ENCODE data around the gene TXNL4A. TPM values are rescaled to one million over a fixed set of nuclear protein-coding genes. Genes with fewer than 3 reads are reported as not detected.

TXNL4A gene
- total RNA-seq, 6 experiments from 2014 or later = 168 to 187 (median 174) TPM

DNA sequence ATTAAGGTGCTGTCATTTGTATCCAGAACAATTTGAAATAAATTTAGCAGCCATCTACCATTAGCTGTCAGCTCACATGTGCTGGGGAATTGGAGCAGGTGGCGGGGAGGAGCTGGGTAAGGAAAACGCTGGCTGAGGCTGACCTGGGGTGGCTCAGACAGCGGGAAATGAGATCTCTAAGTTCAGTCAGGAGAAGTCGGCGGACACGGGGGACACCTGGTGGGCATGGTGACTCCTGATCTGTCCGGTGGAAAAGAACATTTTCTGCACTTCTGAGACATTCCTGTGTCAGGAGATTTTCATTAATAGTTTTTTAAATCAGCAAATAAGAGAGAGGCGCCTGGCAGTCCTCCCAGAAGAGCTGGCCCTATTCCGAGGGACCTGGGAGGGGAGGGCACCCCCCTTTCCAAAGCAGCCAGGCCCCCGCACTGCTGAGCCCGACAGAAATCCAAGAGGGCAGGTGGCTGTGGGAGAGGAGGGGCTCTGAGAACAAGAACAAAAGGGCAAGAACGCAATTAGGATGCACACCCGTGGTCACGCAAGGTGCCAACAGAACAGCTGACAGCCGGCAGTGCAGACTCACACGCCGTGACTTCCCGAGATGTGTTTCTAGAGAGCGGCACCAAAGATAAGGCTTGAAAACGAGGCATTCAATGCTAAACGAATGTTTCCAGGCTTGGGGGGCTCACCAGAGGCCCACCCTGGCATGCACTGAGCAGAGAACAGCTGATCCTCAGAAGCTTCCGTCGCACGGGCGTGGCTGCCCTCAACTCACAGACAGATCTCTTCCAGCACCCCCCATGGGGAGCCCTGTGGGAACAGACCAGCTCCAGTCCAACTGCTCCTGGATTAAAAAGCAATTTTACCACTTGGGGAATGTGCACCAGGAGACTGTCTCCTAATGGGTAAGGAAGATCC lies 63.3 kb downstream of the TXNL4A start:
- Mint-ChIP-seq H3K27me3 (ENCODE audit: insufficient read depth) (no peaks in the 10 kb centered on the region), H3K36me3 (ENCODE audit: low read depth) (peaks cover 48% of the 10 kb centered on the region), H3K27ac (no peak overlapping the region), H3K9me3 (peaks cover 20% of the 10 kb centered on the region), H3K4me1 (ENCODE audit: low read depth) (no peaks in the 10 kb centered on the region), H3K4me3 (no peak overlapping the region)
- DNase-seq = no peak
- TF ChIP-seq, protein P1, sequence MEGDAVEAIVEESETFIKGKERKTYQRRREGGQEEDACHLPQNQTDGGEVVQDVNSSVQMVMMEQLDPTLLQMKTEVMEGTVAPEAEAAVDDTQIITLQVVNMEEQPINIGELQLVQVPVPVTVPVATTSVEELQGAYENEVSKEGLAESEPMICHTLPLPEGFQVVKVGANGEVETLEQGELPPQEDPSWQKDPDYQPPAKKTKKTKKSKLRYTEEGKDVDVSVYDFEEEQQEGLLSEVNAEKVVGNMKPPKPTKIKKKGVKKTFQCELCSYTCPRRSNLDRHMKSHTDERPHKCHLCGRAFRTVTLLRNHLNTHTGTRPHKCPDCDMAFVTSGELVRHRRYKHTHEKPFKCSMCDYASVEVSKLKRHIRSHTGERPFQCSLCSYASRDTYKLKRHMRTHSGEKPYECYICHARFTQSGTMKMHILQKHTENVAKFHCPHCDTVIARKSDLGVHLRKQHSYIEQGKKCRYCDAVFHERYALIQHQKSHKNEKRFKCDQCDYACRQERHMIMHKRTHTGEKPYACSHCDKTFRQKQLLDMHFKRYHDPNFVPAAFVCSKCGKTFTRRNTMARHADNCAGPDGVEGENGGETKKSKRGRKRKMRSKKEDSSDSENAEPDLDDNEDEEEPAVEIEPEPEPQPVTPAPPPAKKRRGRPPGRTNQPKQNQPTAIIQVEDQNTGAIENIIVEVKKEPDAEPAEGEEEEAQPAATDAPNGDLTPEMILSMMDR (IDR thresholded peaks at IDR 0.05) = no peak

DNA sequence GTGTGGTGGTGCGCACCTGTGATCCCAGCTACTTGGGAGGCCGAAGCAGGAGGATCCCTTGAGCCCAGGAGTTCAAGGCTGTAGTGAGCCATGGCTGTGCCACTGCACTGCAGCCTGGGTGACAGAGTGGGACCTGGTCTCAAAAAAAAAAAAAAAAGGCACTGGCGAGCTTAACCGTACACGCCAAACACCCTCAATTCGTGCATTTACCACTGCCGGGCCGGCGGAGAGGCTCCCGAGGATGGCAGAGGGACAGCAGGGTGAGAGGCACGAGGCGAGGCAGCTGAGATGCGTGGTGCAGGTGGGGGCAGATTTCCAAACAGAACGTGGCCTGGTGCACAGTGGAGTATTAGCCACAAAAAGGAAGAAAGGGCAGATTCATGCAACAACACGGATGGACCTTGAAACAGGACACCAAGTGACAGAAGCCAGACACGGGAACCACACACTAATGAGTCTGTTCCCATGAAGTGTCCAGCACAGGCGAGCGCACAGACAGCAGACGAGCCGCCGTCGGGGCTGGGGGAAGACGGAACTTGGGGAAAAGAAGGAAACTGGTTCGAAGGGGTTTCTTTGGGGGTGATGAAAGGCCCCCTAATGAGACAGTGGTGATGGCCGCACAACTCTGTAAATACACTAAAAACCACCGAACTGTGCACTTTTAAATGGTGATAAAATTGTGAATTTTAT lies 64.3 kb downstream of the TXNL4A start:
- peaks cover 9% of the 10 kb centered on the region for H3K9me3 Mint-ChIP-seq
- DNase-seq = no peak
- H3K27me3 Mint-ChIP-seq (ENCODE audit: insufficient read depth) = no peaks in the 10 kb centered on the region
- TF ChIP-seq, protein P1 (IDR thresholded peaks at IDR 0.05) = no peak
- no peak overlapping the region for H3K27ac Mint-ChIP-seq
- H3K4me1 Mint-ChIP-seq (ENCODE audit: low read depth) = no peaks in the 10 kb centered on the region
- no peak overlapping the region for H3K4me3 Mint-ChIP-seq
- peaks cover 41% of the 10 kb centered on the region for H3K36me3 Mint-ChIP-seq (ENCODE audit: low read depth)

DNA sequence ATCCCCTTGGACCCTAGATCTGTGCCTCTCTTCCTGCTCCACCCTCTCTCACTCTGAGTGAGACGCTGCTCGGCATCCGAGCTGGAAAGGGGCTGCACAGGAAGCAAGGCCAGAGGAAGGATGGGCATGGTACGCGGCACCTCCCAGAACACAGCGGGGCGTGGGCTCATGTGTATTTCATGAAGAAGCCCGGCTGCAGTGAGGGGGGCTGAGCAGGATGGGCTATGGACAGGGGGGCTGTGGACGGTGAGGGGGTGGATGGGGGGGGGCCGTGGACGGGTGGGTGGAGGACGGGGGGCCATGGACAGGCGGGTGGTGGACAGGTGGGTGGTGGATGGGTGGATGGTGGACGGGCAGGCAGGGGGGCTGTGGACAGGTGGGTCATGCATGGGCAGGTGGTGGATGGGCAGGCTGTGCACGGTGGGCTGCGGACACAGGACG lies 65.4 kb downstream of the TXNL4A start:
- TF ChIP-seq, protein P1 (IDR thresholded peaks at IDR 0.05) = no peak
- no peak overlapping the region for H3K4me3 Mint-ChIP-seq
- no peak for DNase-seq

DNA sequence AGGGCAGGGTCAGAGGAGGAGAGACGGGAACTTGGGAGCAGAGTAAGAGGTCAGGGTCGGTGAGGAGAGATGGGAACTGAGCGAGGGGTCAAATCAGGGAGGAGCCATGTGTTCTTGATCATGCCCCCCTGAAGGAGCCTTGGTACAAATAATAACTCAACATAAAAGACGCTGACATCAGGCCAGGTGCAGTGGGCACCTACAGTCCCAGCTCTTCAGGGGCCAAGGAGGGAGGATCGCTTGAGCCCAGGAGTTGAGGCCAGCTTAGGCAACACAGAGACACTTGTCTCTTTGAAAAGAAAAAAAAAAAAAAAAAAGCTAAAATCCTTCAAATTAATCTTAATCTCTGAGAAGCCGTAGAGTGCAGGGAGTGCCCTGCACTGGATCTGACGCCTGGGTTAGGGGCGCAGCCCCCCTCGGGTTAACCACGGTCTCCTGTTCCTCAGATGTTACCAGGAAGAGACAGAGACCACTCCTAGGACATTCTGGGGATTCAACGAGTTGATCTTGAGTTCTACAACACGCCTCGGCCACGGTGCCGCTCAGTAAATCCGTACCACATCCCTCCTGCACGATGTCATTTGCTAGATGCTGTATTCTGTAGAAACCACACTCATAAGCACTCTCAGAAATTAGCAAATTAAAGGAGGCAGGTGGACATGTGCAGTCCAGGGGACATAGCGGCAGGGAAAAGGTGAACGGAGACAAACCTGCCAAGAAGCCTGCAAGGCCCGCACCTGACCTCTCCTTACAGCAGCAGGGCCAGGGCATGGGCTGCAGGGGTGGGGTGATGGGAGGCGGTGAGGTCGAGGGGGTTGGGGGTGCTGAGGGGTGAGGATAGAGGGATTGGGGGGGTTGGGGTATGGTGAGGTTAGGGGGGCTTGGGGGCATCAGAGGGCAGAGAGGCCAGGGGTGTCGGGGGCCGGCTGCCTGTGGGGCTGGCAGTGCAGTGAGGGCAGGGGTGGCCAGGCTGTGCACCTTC lies 66.1 kb downstream of the TXNL4A start:
- Mint-ChIP-seq H3K27me3 (ENCODE audit: insufficient read depth) (no peaks in the 10 kb centered on the region), H3K4me1 (ENCODE audit: low read depth) (no peaks in the 10 kb centered on the region), H3K27ac (no peak overlapping the region), H3K9me3 (no peaks in the 10 kb centered on the region; the same call in 1 of the 2 replicates), H3K4me3 (no peak overlapping the region), H3K36me3 (ENCODE audit: low read depth) (peaks cover 37% of the 10 kb centered on the region)
- TF ChIP-seq, protein P1 (IDR thresholded peaks at IDR 0.05) = no peak
- DNase-seq = no peak

More for the DNA sequence above, 65.4 kb downstream of the TXNL4A start:
- H3K36me3 Mint-ChIP-seq (ENCODE audit: low read depth) = peaks cover 33% of the 10 kb centered on the region
- H3K4me1 Mint-ChIP-seq (ENCODE audit: low read depth) = no peaks in the 10 kb centered on the region
- H3K27me3 Mint-ChIP-seq (ENCODE audit: insufficient read depth) = no peaks in the 10 kb centered on the region
- no peak overlapping the region for H3K27ac Mint-ChIP-seq
- H3K9me3 Mint-ChIP-seq = no peaks in the 10 kb centered on the region; the same call in 1 of the 2 replicates

Other genes starting within 250 kb of the TXNL4A start
- gene KCNG2, start 190.6 kb downstream of the TXNL4A start, total RNA-seq (2021; fragmentation: NEBNext Ultra II Directional; extraction: Animal tissue kit (Norgen Biotek cat#: 25700)) = not detected
- gene SLC66A2, start 36.9 kb downstream of the TXNL4A start, total RNA-seq (2021; fragmentation: NEBNext Ultra II Directional; extraction: Animal tissue kit (Norgen Biotek cat#: 25700)) = 10 to 100 TPM; 26.6 to 41.2 (median 29.9) TPM
- 10 to 100 TPM; 20.7 to 25.6 (median 21.6) TPM for gene HSBP1L1, start 23.9 kb downstream of the TXNL4A start, total RNA-seq (2021; fragmentation: NEBNext Ultra II Directional; extraction: Animal tissue kit (Norgen Biotek cat#: 25700))
- gene RBFA, start 45.9 kb upstream of the TXNL4A start, total RNA-seq (2021; fragmentation: NEBNext Ultra II Directional; extraction: Animal tissue kit (Norgen Biotek cat#: 25700)) = 10 to 100 TPM; 24.8 to 28.4 (median 27.2) TPM
- gene ADNP2, start 120.7 kb upstream of the TXNL4A start, total RNA-seq (2021; fragmentation: NEBNext Ultra II Directional; extraction: Animal tissue kit (Norgen Biotek cat#: 25700)) = 10 to 100 TPM; 11.5 to 15.6 (median 14.3) TPM

Data from HFFc6 (cell line).